Caki2 (cell line): ENCODE results near the gene RNF7. TPM values are rescaled to one million over a fixed set of nuclear protein-coding genes. Genes with fewer than 3 reads are reported as not detected.
"Not testable (repeated sequence)": the region's sequence is repeated elsewhere in the genome, so short reads cannot be mapped to it uniquely, and the experiment has no call there.

Experiments used
- DNase-seq: peaks from one replicate; pipeline ENCODE4 v3.0.0-alpha.2; 2015; ENCODE audit warnings: low read depth
- in situ Hi-C: cut with HindIII; loops from 2 replicates; pipeline ENCODE4 v1.10.0; 2016; ENCODE audit warnings: low sequenced_read_pairs, low pct_unique_long_range_greater_than_20kb, mixed read lengths
- total RNA-seq: library from RNA; depleted of rRNA; stranded (reverse); fragments of >200 nt; shearing (Covaris generic); gene quantifications from 2 replicates; pipeline ENCODE4 v1.2.3, GENCODE V29; 2014; ENCODE audit warnings: low replicate concordance

RNF7 gene
- total RNA-seq, 1 experiment from 2014 or later = 110 TPM

DNA sequence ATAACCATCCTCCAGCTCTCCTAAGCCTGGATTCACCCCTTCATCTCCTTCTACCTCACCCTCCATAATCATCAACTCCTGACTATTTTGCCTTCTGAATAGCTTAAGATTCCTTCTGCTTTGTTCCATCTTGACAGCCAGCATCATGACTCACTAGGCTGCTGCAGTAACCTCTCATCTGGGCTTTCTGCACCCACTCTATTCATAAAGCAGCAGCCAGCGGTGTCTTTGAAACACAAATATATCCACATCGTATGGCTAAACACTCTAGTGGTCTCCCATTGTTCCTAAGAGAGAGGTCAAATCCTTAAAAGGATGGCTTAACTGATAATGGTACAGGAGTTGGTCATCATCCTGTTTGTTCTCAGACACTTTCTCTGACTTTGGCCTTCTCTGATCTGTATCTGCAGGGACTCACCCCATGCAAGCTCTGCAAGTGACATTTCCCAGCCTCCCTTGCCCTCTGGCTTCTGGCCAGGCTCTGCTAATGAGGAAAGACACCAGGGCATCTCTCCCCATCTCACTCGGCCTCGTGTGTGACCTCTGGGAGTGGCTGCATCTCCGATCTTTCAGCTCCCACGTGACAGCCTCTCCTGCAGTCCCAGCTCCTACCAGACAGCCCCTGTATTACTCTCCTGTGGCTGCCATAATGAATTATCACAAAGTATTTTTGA, 31.3 kb downstream of the RNF7 start:
- no peak for DNase-seq
- in situ Hi-C loops = no loop called here

- DNase-seq = no peak
- in situ Hi-C loops = no loop called here
Measured at GRCh38 chr3:141773676-141774075, 35.6 kb downstream of the RNF7 start.

GRCh38 chr3:141776376-141776775, 38.3 kb downstream of the RNF7 start:
- in situ Hi-C loops = no loop called here
- DNase-seq = no peak

GRCh38 chr3:141776885-141777284, 38.8 kb downstream of the RNF7 start:
- no peak for DNase-seq
- in situ Hi-C loops = no loop called here

DNA sequence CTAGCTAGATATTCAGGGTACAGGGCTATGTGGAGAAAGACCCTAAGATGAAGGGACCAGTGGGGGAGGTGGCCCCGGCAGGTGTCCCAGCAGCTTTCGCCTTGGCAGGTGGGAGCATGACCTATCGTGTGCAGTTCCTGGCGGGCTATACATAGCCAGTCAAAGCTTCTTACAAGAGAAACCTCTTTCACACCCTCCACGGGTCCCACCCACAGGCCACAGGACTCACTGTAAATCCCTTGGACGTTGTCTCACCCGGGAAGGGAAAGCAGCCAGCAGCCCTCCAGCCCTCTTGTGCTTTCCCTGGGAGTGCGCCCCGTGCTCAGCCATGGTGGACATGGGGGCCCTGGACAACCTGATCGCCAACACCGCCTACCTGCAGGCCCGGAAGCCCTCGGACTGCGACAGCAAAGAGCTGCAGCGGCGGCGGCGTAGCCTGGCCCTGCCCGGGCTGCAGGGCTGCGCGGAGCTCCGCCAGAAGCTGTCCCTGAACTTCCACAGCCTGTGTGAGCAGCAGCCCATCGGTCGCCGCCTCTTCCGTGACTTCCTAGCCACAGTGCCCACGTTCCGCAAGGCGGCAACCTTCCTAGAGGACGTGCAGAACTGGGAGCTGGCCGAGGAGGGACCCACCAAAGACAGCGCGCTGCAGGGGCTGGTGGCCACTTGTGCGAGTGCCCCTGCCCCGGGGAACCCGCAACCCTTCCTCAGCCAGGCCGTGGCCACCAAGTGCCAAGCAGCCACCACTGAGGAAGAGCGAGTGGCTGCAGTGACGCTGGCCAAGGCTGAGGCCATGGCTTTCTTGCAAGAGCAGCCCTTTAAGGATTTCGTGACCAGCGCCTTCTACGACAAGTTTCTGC, 40.1 kb downstream of the RNF7 start:
- DNase-seq = no peak
- in situ Hi-C loops = no loop called here

- in situ Hi-C loops = no loop called here
- DNase-seq = no peak
Measured at GRCh38 chr3:141779667-141780066, 41.6 kb downstream of the RNF7 start.

DNA sequence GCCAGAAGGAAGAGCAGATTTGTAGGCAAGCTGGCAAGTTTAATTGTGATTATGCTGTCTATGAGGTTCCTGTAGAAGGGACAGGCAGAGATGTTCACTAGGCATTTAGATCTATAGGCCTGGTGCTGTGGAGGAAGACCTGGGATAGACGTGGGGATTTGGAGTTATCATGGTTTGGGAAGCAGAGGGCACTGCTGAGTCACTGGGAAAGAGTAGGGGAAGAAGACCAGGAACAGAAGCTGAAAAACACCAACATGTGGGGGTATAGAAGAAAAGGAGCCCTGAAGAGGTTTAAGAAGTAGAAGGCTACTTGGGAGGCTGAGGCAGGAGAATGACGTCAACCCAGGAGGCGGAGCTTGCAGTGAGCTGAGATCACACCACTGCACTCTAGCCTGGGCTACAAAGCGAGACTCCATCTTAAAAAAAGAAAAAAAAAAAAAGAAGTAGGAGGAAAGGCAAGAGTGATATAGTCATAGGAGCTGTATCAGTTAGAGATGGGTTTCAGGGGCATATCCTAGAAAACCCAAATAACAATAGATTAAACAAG, 44.4 kb downstream of the RNF7 start:
- in situ Hi-C loops = no loop called here
- no peak for DNase-seq

DNA sequence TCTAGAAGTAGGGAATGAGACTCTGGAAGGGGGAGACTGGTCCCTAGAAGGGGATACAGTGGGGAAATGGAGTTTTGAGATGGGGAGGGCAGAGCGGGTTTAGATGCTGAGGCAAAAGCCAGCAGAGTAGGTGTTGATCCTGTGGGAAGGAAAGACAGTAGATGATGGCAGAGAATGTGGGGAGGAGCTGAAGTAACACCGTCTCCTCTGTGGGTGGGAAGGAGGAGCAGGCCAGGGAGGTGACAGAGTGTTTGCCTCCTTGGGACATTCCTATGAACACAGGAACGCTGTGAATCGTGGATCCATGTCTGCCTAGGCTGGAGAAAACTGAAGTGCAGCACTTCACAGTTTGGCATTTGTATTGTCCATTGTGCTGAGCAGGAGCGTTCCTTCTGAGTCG, 45.5 kb downstream of the RNF7 start:
- DNase-seq = no peak
- in situ Hi-C loops = no loop called here

DNA sequence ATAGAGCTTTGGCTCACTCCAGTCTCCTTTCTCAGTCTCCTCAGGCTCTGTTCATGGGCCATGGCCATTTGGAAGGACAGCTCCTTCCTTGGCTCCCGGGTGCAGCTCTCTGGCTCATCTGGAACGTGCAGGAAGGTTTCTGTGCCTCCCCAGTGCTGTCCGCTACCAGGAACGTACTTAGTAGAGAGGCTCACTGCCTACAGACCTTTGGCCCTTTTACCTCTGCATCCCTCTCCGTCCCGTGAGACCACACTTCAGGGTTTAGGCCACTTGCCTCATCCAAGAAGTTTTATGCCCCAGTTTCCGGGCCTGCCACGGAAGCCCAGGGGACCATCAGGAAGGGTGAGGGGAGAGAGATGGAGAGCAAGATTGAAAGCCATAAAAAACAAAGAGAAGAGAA, 46.0 kb downstream of the RNF7 start:
- no peak for DNase-seq
- in situ Hi-C loops = no loop called here

DNA sequence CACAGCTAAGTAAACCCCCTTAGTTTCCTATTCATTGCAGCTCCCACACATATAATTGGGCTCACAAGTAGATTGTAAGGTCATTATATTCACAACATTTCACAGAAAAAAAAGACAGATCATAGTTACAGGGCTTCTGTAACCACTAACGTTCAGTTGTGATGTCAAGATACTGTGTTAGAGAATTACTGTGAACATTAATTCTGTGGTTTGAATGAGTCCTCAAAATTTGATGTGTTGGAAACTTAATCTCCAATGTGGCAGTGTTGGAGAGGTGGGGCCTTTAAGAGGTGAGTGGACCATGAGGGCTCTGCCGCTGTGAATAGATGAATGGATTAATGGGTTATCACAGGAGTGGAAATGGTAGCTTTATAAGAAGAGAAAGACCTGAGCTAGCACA, 46.4 kb downstream of the RNF7 start:
- in situ Hi-C loops = no loop called here

GRCh38 chr3:141788149-141788548, 50.1 kb downstream of the RNF7 start:
- in situ Hi-C loops = no loop called here
- no peak for DNase-seq

More for the DNA sequence above, 46.4 kb downstream of the RNF7 start:
- no peak for DNase-seq

- in situ Hi-C loops, DNase-seq: not testable (repeated sequence)
Measured at GRCh38 chr3:141788750-141789149, 50.7 kb downstream of the RNF7 start.

DNA sequence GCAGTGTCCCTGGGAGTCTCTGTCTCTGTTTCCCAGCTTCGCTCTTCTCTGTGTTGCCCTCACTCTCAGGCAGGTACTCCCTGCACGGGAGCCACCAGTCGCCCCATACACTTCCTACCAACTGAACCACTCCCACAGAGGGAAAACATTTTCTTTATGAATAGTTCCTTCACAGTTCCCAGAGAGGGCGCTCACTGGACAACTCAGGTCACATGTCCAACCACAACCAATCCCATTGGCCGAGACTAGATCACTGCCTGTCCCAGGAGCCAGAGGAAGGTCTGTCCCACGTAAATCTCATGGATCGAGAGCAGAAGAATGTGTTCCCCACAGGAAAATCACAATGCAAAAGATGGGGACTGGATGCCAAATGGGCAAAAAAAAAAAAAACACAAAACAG, 51.2 kb downstream of the RNF7 start:
- in situ Hi-C loops = no loop called here
- no peak for DNase-seq

- DNase-seq = no peak
- in situ Hi-C loops = no loop called here
Measured at GRCh38 chr3:141790171-141790570, 52.1 kb downstream of the RNF7 start.

DNA sequence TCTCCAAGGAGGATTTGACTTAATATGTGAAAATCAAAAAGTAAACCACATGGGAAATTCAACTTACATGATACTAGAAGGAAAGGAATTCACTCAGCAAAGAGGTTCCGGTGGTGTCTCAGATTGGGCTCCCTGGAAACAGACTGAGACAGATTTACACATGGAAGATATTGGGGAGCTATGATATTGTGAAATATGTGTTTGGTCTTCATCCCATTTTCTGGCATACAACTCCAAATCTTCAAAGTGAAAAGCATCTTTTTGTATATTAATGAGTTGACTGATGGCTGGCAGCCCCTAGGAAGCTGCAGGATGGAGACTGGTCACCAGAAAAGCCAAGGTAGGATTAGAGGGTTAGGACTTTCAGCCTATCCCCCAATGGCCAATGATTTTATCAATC, 54.4 kb downstream of the RNF7 start:
- no peak for DNase-seq
- in situ Hi-C loops = no loop called here

DNA sequence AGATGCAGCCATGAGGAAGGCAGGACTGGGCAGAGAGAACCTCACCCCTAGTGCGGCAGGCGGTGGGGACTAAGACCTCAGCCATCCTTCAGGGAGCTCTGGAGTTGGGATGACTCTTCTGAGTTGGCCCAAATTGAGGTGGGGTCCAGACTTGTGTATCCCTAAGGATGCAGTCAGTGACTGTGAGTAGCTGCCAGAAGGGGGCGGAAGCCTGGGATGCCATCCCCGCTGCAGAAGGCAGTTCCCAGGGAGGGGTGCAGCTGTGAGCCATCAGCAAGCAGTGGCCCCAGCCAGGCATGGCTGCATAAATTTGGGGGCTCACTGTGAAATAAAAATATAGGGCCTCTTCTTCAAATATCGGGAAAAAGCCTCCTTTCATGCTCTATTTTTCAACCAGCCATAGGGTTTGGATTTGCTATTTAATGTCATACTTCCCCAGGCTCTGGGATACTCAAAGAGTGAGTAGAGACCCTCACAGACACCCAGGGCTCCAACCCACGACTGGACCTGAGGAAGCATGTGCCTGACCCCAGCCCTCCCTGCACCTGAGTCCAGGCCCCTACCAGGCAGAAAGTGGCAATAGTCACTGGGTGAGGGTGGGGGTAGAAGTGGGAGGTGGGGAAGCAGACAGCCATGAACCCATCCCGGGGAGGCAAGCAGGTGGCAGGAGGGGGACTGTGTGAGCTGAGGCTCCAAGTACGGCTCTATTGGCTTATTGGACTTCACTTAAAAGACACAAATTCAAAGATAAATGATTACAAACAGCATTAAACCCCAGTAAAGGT, 55.6 kb downstream of the RNF7 start:
- in situ Hi-C loops = no loop called here
- DNase-seq = no peak

DNA sequence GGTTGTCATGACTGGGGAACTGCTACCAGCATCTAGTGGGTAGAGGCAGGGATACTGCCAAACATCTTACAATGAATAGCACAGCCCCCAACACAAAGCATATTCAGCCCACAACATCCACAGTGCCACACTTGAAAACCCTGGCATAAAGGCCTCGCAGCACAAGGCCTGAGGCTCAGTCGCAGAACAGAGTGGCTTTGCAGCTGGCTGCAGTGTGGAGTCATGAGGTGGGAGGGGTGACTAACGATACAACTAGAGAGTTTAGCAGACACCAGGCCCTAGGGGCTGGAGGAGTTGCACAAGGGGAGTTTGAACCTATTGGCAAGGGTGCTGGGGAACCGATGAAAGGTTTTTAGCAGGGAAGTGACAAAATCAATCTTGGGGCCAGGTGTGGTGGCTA, 57.2 kb downstream of the RNF7 start:
- DNase-seq = no peak
- in situ Hi-C loops = no loop called here

DNA sequence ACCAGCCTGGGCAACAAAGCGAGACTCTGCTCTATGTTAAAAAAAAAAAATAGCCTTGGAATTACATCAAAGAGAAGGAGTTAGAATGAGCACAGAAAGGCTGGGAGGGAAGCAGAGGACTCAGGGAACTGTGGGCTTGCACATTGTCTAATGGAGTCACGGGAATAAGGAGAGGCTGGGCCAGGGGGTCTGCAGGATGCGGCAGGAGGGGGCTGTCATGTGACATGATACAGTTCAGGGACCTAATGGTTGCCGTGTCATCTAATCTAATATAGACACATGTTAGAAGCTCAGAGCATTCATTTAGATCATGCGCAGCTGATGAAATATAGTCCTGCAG, 57.6 kb downstream of the RNF7 start:
- in situ Hi-C loops = no loop called here

More for the DNA sequence above, 57.6 kb downstream of the RNF7 start:
- DNase-seq = no peak
